Duodenal mucosa (tissue), 2 donors: ENCODE measurements around the gene SNRPF.
"Not testable (repeated sequence)": the region's sequence is repeated elsewhere in the genome, so short reads cannot be mapped to it uniquely, and the experiment has no call there.

Source experiments
- H3K27ac ChIP-seq: one replicate; pipeline ENCODE4 v1.7.0; 2013; ENCODE audit warnings: low read depth, low read length
- H3K27me3 ChIP-seq, 2 donors: one replicate each; pipeline ENCODE4 v1.7.0; 2013; ENCODE audit warnings: low read length in 2 of 2, control low read depth in 1 of 2; ENCODE audit not compliant: insufficient read depth in 2 of 2, control insufficient read depth in 1 of 2
- H3K36me3 ChIP-seq, 2 donors: one replicate each; pipeline ENCODE4 v1.7.0; 2013; ENCODE audit warnings: low read length in 2 of 2, control low read depth in 1 of 2; ENCODE audit not compliant: insufficient read depth in 2 of 2, control insufficient read depth in 1 of 2
- H3K4me1 ChIP-seq, 2 donors: one replicate each; pipeline ENCODE4 v1.7.0; 2013; ENCODE audit warnings: low read length in 2 of 2, control low read depth in 1 of 2; ENCODE audit not compliant: insufficient read depth in 2 of 2, control insufficient read depth in 1 of 2
- H3K4me3 ChIP-seq, 2 donors: one replicate each; pipeline ENCODE4 v1.7.0; 2013; ENCODE audit warnings: low read length in 2 of 2, low read depth in 1 of 2
- H3K9ac ChIP-seq, 2 donors: one replicate each; pipeline ENCODE4 v1.7.0; 2013; ENCODE audit warnings: low read length in 2 of 2, low read depth in 1 of 2
- H3K9me3 ChIP-seq, 2 donors: one replicate each; pipeline ENCODE4 v1.7.0; 2013; ENCODE audit warnings: low read length in 2 of 2, control low read depth in 1 of 2; ENCODE audit not compliant: control insufficient read depth in 1 of 2

The SNRPF gene

GRCh38 chr12:95858451-95859343 is at the start of gene SNRPF:
Gene SNRPF, plus strand, starts transcription at chr12:95858952. Its CDS starts 122 bp downstream, at chr12:95859074.
- peaks cover 17% of the 10 kb centered on the region in 2 donors for H3K4me1 ChIP-seq

GRCh38 chr12:95809000-95809680 is 49.6 kb upstream of the SNRPF start:
- Histone ChIP-seq H3K9ac (no peak overlapping the region), H3K27ac (no peak overlapping the region), H3K36me3 (no peaks in the 10 kb centered on the region), H3K4me1 (peaks cover 0 to 5% of the 10 kb centered on the region in 2 donors), H3K27me3 (no peaks in the 10 kb centered on the region), H3K4me3 (no peak overlapping the region), H3K9me3 (no peaks in the 10 kb centered on the region)

More at GRCh38 chr12:95858451-95859343, at the start of gene SNRPF:
- Histone ChIP-seq H3K9me3 (peaks cover 0 to 4% of the 10 kb centered on the region in 2 donors), H3K9ac (peak within 1 kb of the TSS; percentile 70 to 89), H3K27ac (no peak within 1 kb of the TSS), H3K27me3 (peaks cover 0 to 8% of the 10 kb centered on the region in 2 donors), H3K36me3 (peaks cover 12 to 20% of the 10 kb centered on the region in 2 donors), H3K4me3 (peak within 1 kb of the TSS; percentile 83 to 98)

- Histone ChIP-seq H3K4me3 (no peak overlapping the region), H3K4me1 (peaks cover 0 to 3% of the 10 kb centered on the region in 2 donors), H3K36me3 (no peaks in the 10 kb centered on the region), H3K27me3 (no peaks in the 10 kb centered on the region), H3K9ac (no peak overlapping the region), H3K27ac (no peak overlapping the region), H3K9me3 (no peaks in the 10 kb centered on the region)
Measured at GRCh38 chr12:95810411-95810810, 48.3 kb upstream of the SNRPF start.

GRCh38 chr12:95812155-95812554 is 46.6 kb upstream of the SNRPF start:
- H3K4me3 ChIP-seq, H3K9ac ChIP-seq, H3K27me3 ChIP-seq, H3K4me1 ChIP-seq, H3K36me3 ChIP-seq, H3K27ac ChIP-seq, H3K9me3 ChIP-seq: not testable (repeated sequence)

- H3K9me3 ChIP-seq = no peaks in the 10 kb centered on the region
- no peak overlapping the region for H3K4me3 ChIP-seq
- H3K27ac ChIP-seq = no peak overlapping the region
- no peak overlapping the region for H3K9ac ChIP-seq
- no peaks in the 10 kb centered on the region for H3K4me1 ChIP-seq
- H3K27me3 ChIP-seq = no peaks in the 10 kb centered on the region
- no peaks in the 10 kb centered on the region for H3K36me3 ChIP-seq
Measured at GRCh38 chr12:95815632-95816212, 43.0 kb upstream of the SNRPF start.

- Histone ChIP-seq H3K4me3 (no peak overlapping the region), H3K27ac (no peak overlapping the region), H3K9ac (no peak overlapping the region), H3K36me3 (no peaks in the 10 kb centered on the region), H3K4me1 (no peaks in the 10 kb centered on the region), H3K9me3 (no peaks in the 10 kb centered on the region), H3K27me3 (no peaks in the 10 kb centered on the region)
Measured at GRCh38 chr12:95820096-95820703, 38.6 kb upstream of the SNRPF start.

GRCh38 chr12:95829395-95829794 is 29.4 kb upstream of the SNRPF start:
- H3K36me3 ChIP-seq = no peaks in the 10 kb centered on the region
- H3K27me3 ChIP-seq = peaks cover 0 to 3% of the 10 kb centered on the region in 2 donors
- H3K4me3 ChIP-seq = no peak overlapping the region
- H3K9me3 ChIP-seq = no peaks in the 10 kb centered on the region
- H3K4me1 ChIP-seq = no peaks in the 10 kb centered on the region
- H3K27ac ChIP-seq = no peak overlapping the region
- H3K9ac ChIP-seq = no peak overlapping the region

GRCh38 chr12:95830335-95831089 is 28.2 kb upstream of the SNRPF start:
- Histone ChIP-seq H3K36me3 (no peaks in the 10 kb centered on the region), H3K27me3 (peaks cover 0 to 3% of the 10 kb centered on the region in 2 donors), H3K9ac (no peak overlapping the region), H3K9me3 (no peaks in the 10 kb centered on the region), H3K4me3 (no peak overlapping the region), H3K4me1 (no peaks in the 10 kb centered on the region), H3K27ac (no peak overlapping the region)

- H3K36me3 ChIP-seq = no peaks in the 10 kb centered on the region
- peaks cover 16 to 24% of the 10 kb centered on the region in 2 donors for H3K4me1 ChIP-seq
- H3K27ac ChIP-seq = no peak overlapping the region
Measured at GRCh38 chr12:95834572-95834971, 24.2 kb upstream of the SNRPF start.

More at GRCh38 chr12:95834572-95834971, 24.2 kb upstream of the SNRPF start:
- Histone ChIP-seq H3K9me3 (no peaks in the 10 kb centered on the region), H3K27me3 (no peaks in the 10 kb centered on the region), H3K4me3 (no peak overlapping the region), H3K9ac (no peak overlapping the region)
